KMS-11 (cell line): ENCODE data around the gene CYB561A3.

Source experiments
- H2AFZ ChIP-seq: fragments of 200-600 bp; sonication (generic); 2 replicates; pipeline ENCODE4 v1.6.1; 2016; ENCODE audit warnings: antibody characterized with exemption, mixed run types, low read depth
- H3K27ac ChIP-seq: fragments of 200-600 bp; sonication (generic); 2 replicates; pipeline ENCODE4 v1.6.1; 2016; ENCODE audit warnings: mild to moderate bottlenecking, mixed run types
- H3K27me3 ChIP-seq: fragments of 200-600 bp; sonication (generic); 2 replicates; pipeline ENCODE4 v1.6.1; 2017; ENCODE audit warnings: mild to moderate bottlenecking, low read depth, mixed run types, moderate library complexity; ENCODE audit not compliant: insufficient read depth
- H3K36me3 ChIP-seq: fragments of 200-600 bp; sonication (generic); 2 replicates; pipeline ENCODE4 v1.6.1; 2017; ENCODE audit warnings: mild to moderate bottlenecking, mixed run types; ENCODE audit not compliant: insufficient read depth
- H3K4me1 ChIP-seq: fragments of 200-600 bp; sonication (generic); 2 replicates; pipeline ENCODE4 v1.6.1; 2016; ENCODE audit warnings: mild to moderate bottlenecking, low read depth, mixed run types; ENCODE audit not compliant: poor library complexity, severe bottlenecking
- H3K4me2 ChIP-seq: fragments of 200-600 bp; sonication (generic); 2 replicates; pipeline ENCODE4 v1.7.0; 2016; ENCODE audit warnings: mild to moderate bottlenecking, mixed run types
- H3K4me3 ChIP-seq: fragments of 200-600 bp; sonication (generic); IDR thresholded peaks from 2 replicates; pipeline ENCODE4 v1.6.1; 2017; ENCODE audit warnings: low read depth, low read length, mixed read lengths; ENCODE audit not compliant: insufficient read depth
- H3K79me2 ChIP-seq: fragments of 200-600 bp; sonication (generic); 2 replicates; pipeline ENCODE4 v1.6.1; 2016; ENCODE audit warnings: low read depth, mixed run types; ENCODE audit not compliant: insufficient read depth
- H3K9ac ChIP-seq: fragments of 200-600 bp; sonication (generic); 2 replicates; pipeline ENCODE4 v1.6.1; 2016; ENCODE audit warnings: mild to moderate bottlenecking, mixed run types
- H4K20me1 ChIP-seq: fragments of 200-600 bp; sonication (generic); 2 replicates; pipeline ENCODE4 v1.6.1; 2016; ENCODE audit warnings: mild to moderate bottlenecking, mixed run types; ENCODE audit not compliant: insufficient read depth
- CTCF ChIP-seq: fragments of 200-600 bp; sonication (generic); conservative IDR thresholded peaks from 2 replicates; pipeline ENCODE4 v1.6.1; 2017; ENCODE audit warnings: low read depth, mild to moderate bottlenecking, antibody characterized with exemption, low read length, moderate library complexity, mixed read lengths

CYB561A3 gene

GRCh38 chr11:61404103-61404502 is 42.4 kb upstream of the CYB561A3 start:
- H3K9ac ChIP-seq: no peak overlapping the region
- no peak overlapping the region for H2AFZ ChIP-seq
- no peak overlapping the region for H3K4me2 ChIP-seq
- H3K36me3 ChIP-seq: peaks cover 13% of the 10 kb centered on the region; the same call in 1 of the 2 replicates
- H3K27ac ChIP-seq: no peak overlapping the region
- H3K79me2 ChIP-seq: no peaks in the 10 kb centered on the region
- no peaks in the 10 kb centered on the region for H3K27me3 ChIP-seq
- no peak overlapping the region for H3K4me3 ChIP-seq
- no peaks in the 10 kb centered on the region for H3K4me1 ChIP-seq
- no peak for TF ChIP-seq CTCF
- H4K20me1 ChIP-seq: no peaks in the 10 kb centered on the region

- Histone ChIP-seq H3K27ac (no peak overlapping the region), H3K36me3 (peaks cover 13% of the 10 kb centered on the region; the same call in 1 of the 2 replicates), H3K4me2 (no peak overlapping the region), H4K20me1 (no peaks in the 10 kb centered on the region), H3K4me3 (no peak overlapping the region), H3K27me3 (no peaks in the 10 kb centered on the region), H3K9ac (no peak overlapping the region), H3K4me1 (no peaks in the 10 kb centered on the region), H2AFZ (no peak overlapping the region), H3K79me2 (no peaks in the 10 kb centered on the region)
- TF ChIP-seq CTCF: no peak
Observed at GRCh38 chr11:61403658-61404057, 42.0 kb upstream of the CYB561A3 start.

- Histone ChIP-seq H3K36me3 (peaks cover 13% of the 10 kb centered on the region; the same call in 1 of the 2 replicates), H4K20me1 (no peaks in the 10 kb centered on the region), H3K4me1 (no peaks in the 10 kb centered on the region), H3K27me3 (no peaks in the 10 kb centered on the region), H3K79me2 (no peaks in the 10 kb centered on the region), H3K4me2 (no peak overlapping the region), H3K27ac (peak overlapping the region; percentile 1; the same call in 1 of the 2 replicates), H3K9ac (no peak overlapping the region), H2AFZ (no peak overlapping the region), H3K4me3 (no peak overlapping the region)
- TF ChIP-seq CTCF: no peak
Observed at GRCh38 chr11:61401573-61401972, 39.9 kb upstream of the CYB561A3 start.

- Histone ChIP-seq H4K20me1 (no peaks in the 10 kb centered on the region), H3K4me2 (no peak overlapping the region), H2AFZ (no peak overlapping the region), H3K9ac (no peak overlapping the region), H3K4me1 (no peaks in the 10 kb centered on the region), H3K4me3 (no peak overlapping the region), H3K79me2 (no peaks in the 10 kb centered on the region), H3K27me3 (no peaks in the 10 kb centered on the region), H3K27ac (peak overlapping the region; percentile 1; the same call in 1 of the 2 replicates), H3K36me3 (peaks cover 13% of the 10 kb centered on the region; the same call in 1 of the 2 replicates)
- TF ChIP-seq CTCF: no peak
Observed at GRCh38 chr11:61401173-61401572, 39.5 kb upstream of the CYB561A3 start.
